K562 (cell line): ENCODE results near the gene BMF. TPM values are rescaled to one million over a fixed set of nuclear protein-coding genes. Genes with fewer than 3 reads are reported as not detected.
A peak's percentile ranks its signal among the peaks of the same experiment; 100 is the strongest.

ENCODE experiments used
- ATAC-seq: fragments of 200-7000 bp; cut with Tn5 transposase; 3 replicates; pipeline ENCODE4 v1.9.1; 2020; ENCODE audit warnings: moderate library complexity
- BruUV-seq: library from RNA; stranded (reverse); fragments of 400-500 nt; replicated peaks from 2 replicates; lab custom pipeline; 2021; lab: Mats Ljungman, UMichigan
- CTCF ChIA-PET: fragments of 300-600 bp; formaldehyde crosslinking; extraction: SDS; loops from one replicate; lab custom pipeline; 2021; ENCODE audit warnings: low intra/inter-chr PET ratio; lab: Yijun Ruan, JAX
- POLR2A ChIA-PET: fragments of 300-600, 350-650 bp; sonication (Branson Sonifier 250); formaldehyde crosslinking; extraction: SDS; loops from one replicate; lab custom pipeline; 2021; ENCODE audit warnings: antibody characterized with exemption, inconsistent platforms; lab: Yijun Ruan, JAX
- DNase-seq, 4 experiments: peaks; one replicate each; pipeline versions ENCODE4 v3.0.0 to v3.0.0-alpha.2; 2011 to 2018; ENCODE audit warnings: low spot score in 3 of 4, mixed read lengths in 3 of 4; ENCODE audit errors: extremely low read depth in 1 of 4
- FAIRE-seq: peaks from 2 replicates; lab custom pipeline; 2011; peaks lifted over from hg19 to GRCh38; lab: Jason Lieb, UNC
- H2AFZ ChIP-seq: 2 replicates; pipeline ENCODE4 v1.6.0; 2011; ENCODE audit warnings: low read depth, low read length, control low read depth, inconsistent platforms
- H3K27ac ChIP-seq: fragments of 200-600 bp; 3 replicates; pipeline ENCODE4 v1.8.0; 2011; ENCODE audit warnings: low read depth, mild to moderate bottlenecking, control low read depth, inconsistent platforms, low read length, moderate library complexity, mixed read lengths; ENCODE audit errors: extremely low read depth
- H3K27me3 ChIP-seq, 2 experiments: fragments of 300-600 bp in 1 of 2; 2 replicates in 1 of 2; 3 replicates in 1 of 2; pipeline versions ENCODE4 v1.6.0 to v1.8.0; 2011; ENCODE audit warnings: inconsistent platforms in 2 of 2, low read length in 2 of 2, mild to moderate bottlenecking in 1 of 2, mixed read lengths in 1 of 2, moderate library complexity in 1 of 2; ENCODE audit not compliant: control insufficient read depth in 2 of 2, insufficient read depth in 2 of 2
- H3K36me3 ChIP-seq: fragments of 300-600 bp; 3 replicates; pipeline ENCODE4 v1.8.0; 2011; ENCODE audit warnings: mild to moderate bottlenecking, low read length, inconsistent platforms; ENCODE audit not compliant: control insufficient read depth, insufficient read depth
- H3K4me1 ChIP-seq, 2 experiments: fragments of 200-600 bp in 1 of 2; replicated peaks in 1 of 2; 2 replicates in 1 of 2; 3 replicates in 1 of 2; pipeline versions ENCODE4 v1.5.1 to v1.8.0; 2011; ENCODE audit warnings: inconsistent platforms in 2 of 2, low read length in 2 of 2, mild to moderate bottlenecking in 1 of 2, mixed read lengths in 1 of 2, moderate library complexity in 1 of 2; ENCODE audit not compliant: control insufficient read depth in 2 of 2, insufficient read depth in 2 of 2
- H3K4me2 ChIP-seq: 2 replicates; pipeline ENCODE4 v1.6.1; 2011; ENCODE audit warnings: low read length, control low read depth, inconsistent platforms, mixed read lengths; ENCODE audit not compliant: insufficient read depth
- H3K4me3 ChIP-seq: fragments of 200-600 bp; sonication (generic), shearing (Covaris generic); 2 replicates; pipeline ENCODE4 v1.5.1; 2016; ENCODE audit warnings: control low read depth, inconsistent platforms
- H3K79me2 ChIP-seq: fragments of 200-600 bp; 3 replicates; pipeline ENCODE4 v1.8.0; 2011; ENCODE audit warnings: low read length, inconsistent platforms; ENCODE audit not compliant: control insufficient read depth, insufficient read depth
- H3K9ac ChIP-seq, 2 experiments: 2 replicates each; pipeline versions ENCODE4 v1.6.0 to v1.6.1; 2011; ENCODE audit warnings: low read depth in 2 of 2, low read length in 2 of 2, control low read depth in 1 of 2, inconsistent platforms in 1 of 2, mild to moderate bottlenecking in 1 of 2, mixed read lengths in 1 of 2; ENCODE audit not compliant: insufficient read depth in 1 of 2
- H3K9me1 ChIP-seq: one replicate; pipeline ENCODE4 v1.6.0; 2011; ENCODE audit warnings: inconsistent platforms, mild to moderate bottlenecking, low read length, moderate library complexity; ENCODE audit not compliant: control insufficient read depth, insufficient read depth
- H3K9me3 ChIP-seq: replicated peaks from 2 replicates; pipeline ENCODE4 v1.5.1; 2011; ENCODE audit warnings: low read depth, low read length, inconsistent platforms; ENCODE audit not compliant: control insufficient read depth, insufficient read depth
- H4K20me1 ChIP-seq: replicated peaks from 2 replicates; pipeline ENCODE4 v1.6.1; 2011; ENCODE audit warnings: low read length, inconsistent platforms, mixed read lengths; ENCODE audit not compliant: control insufficient read depth, insufficient read depth
- BACH1 ChIP-seq: fragments of 200-800 bp; sonication (Bioruptor generic); IDR thresholded peaks from 2 replicates; pipeline ENCODE4 v1.6.1; 2016; ENCODE audit warnings: missing genetic modification characterization, missing compliant biosample characterization
- BRD4 ChIP-seq: fragments of 200-600 bp; sonication (generic); IDR thresholded peaks from 2 replicates; pipeline ENCODE4 v1.6.1; 2017; ENCODE audit warnings: inconsistent platforms
- CBX1 ChIP-seq: sonication (generic); IDR thresholded peaks from 2 replicates; pipeline ENCODE4 v1.6.1; 2016; ENCODE audit warnings: antibody characterized with exemption, low read depth, mild to moderate bottlenecking
- ZNF12 ChIP-seq: sonication (generic); formaldehyde crosslinking; IDR thresholded peaks from 2 replicates; pipeline ENCODE4 v1.4.0; 2020; ENCODE audit warnings: mild to moderate bottlenecking, missing genetic modification reagents
- ZNF408 ChIP-seq: fragments of 250-450 bp; sonication (Bioruptor Pico); IDR thresholded peaks from 2 replicates; pipeline ENCODE4 v1.4.0; 2020; ENCODE audit warnings: low read depth, mild to moderate bottlenecking, moderate library complexity
- WGBS: fragments of 100-300 bp; shearing (Covaris generic); methylation state at CpG from one replicate; pipeline ENCODE4 v1.1.6; 2016; ENCODE audit warnings: low coverage, mixed read lengths; ENCODE audit not compliant: insufficient coverage; ENCODE audit errors: missing lambda C conversion rate; 5-methylcytosine and 5-hydroxymethylcytosine counted together
- in situ Hi-C: fragments of 300-500 bp; cut with MboI; formaldehyde crosslinking; loops from 4 replicates; pipeline ENCODE4 v1.15.0; 2018; ENCODE audit warnings: inconsistent platforms, mixed read lengths
- intact Hi-C: fragments of 100-400 bp; cut with micrococcal nuclease; formaldehyde crosslinking; loops from 2 replicates; pipeline ENCODE4 v1.14.2; 2022
- polyA plus RNA-seq, 8 experiments: library from polyadenylated mRNA; depleted of rRNA in 4 of 8; stranded (reverse) in 5 of 8; unstranded in 3 of 8; fragments of >200 nt; fragmentation: Nextera tagmentation in 2 of 8; fragmentation: Illumina TruSeq in 1 of 8; extraction: Ambion mirVana in 2 of 8; extraction: Trizol in 1 of 8; gene quantifications; 2 replicates each; pipeline versions ENCODE4 v1.2.1 to v1.2.3, GENCODE V29; 2011 to 2014; ENCODE audit warnings: inconsistent platforms in 1 of 8, missing spikeins in 1 of 8
- total RNA-seq, 7 experiments: library from RNA; depleted of rRNA in 6 of 7; stranded (reverse); fragments of >200 nt in 6 of 7; fragmentation: Illumina TruSeq in 2 of 7; extraction: Trizol in 2 of 7; gene quantifications; 2 replicates each; pipeline versions ENCODE4 v1.2.1 to v1.2.3, GENCODE V29; 2011 to 2021; ENCODE audit warnings: low replicate concordance in 1 of 7
- TF ChIP-seq, protein P1 (sequence below): fragments of 200-800 bp; sonication (Bioruptor generic); IDR thresholded peaks from 2 replicates; pipeline ENCODE4 v1.6.1; 2017; ENCODE audit warnings: missing genetic modification characterization, missing compliant biosample characterization
- TF ChIP-seq, protein P2 (sequence below): fragments of 250-450 bp; sonication (Bioruptor Pico); IDR thresholded peaks from 2 replicates; pipeline ENCODE4 v1.5.0; 2020; ENCODE audit warnings: mild to moderate bottlenecking, borderline replicate concordance
- TF ChIP-seq, protein P3 (sequence below): IDR thresholded peaks from 2 replicates; pipeline ENCODE4 v1.6.1; 2011; ENCODE audit not compliant: insufficient read length; ENCODE audit errors: extremely low read depth

The BMF gene
- total and polyA plus RNA-seq, 9 of the 15 experiments (the other 6 are each of a cell fraction or from before 2014, with no cell fraction given), result 0.25 to 0.91 (median 0.59) TPM; not detected in 2

DNA sequence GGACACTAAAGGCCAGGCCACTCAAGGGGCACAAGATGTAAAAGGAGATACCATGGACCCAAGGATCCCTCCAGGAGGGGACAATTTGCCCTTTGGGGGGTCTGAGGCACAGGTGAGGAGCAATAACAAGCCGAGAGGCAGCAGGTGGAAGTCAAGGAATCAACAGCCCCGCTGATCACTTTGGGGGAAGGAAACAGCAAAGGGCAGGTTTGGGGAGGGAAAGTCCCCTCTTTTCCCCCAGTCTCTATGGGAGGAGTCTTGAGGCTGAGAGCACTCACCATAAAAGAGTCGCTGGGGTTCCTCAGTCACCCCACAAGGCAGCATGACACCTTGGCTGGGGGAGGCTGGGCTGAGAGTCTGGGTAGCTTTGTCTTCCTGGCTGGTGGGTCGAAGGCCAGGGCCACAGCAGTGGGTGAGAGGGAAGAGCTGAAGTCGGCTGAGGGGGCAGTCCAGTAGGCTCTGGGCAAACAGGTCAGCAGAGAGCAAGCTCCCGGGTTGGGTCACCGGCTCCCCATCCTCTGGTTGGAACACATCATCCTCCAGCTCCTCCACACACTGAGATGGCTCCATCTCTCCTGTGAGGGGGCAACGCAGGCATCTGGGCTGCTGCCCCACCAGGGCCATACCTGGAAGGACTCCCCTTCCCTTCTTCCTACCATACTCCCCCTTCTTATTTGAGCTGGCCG, 3.0 kb downstream of the BMF start:
- H3K4me3 ChIP-seq, result no peak overlapping the region

More for the DNA sequence above, 3.0 kb downstream of the BMF start:
- no peaks in the 10 kb centered on the region for H4K20me1 ChIP-seq
- BruUV-seq, result no TSS peak
- no peaks in the 10 kb centered on the region for H3K79me2 ChIP-seq
- DNase-seq (no peak), ATAC-seq (no peak), FAIRE-seq (no peak)
- in situ Hi-C loops, result no loop called here
- ChIA-PET POLR2A (interaction anchor here (0.6 to 2.6 kb wide), 9 partner anchors 9 to 266 kb away, joined by 3 to 30 read pairs (median 4); no protein-coding TSS in a partner anchor), CTCF (interaction anchor here (1.9 kb wide), 1 partner anchor 61 kb away, joined by 7 read pairs; no protein-coding TSS in a partner anchor)
- H3K4me1 ChIP-seq, result peaks cover 47 to 57% of the 10 kb centered on the region in 2 experiments
- H2AFZ ChIP-seq, result peak overlapping the region; percentile 94
- no peaks in the 10 kb centered on the region for H3K9me3 ChIP-seq
- H3K27me3 ChIP-seq, result no peaks in the 10 kb centered on the region
- H3K36me3 ChIP-seq, result no peaks in the 10 kb centered on the region
- H3K9ac ChIP-seq, result peak overlapping the region; percentile 43 to 69
- WGBS, result 67% methylated on average over 8 of the region's 9 CpGs
- H3K4me2 ChIP-seq, result peak overlapping the region; percentile 67
- H3K9me1 ChIP-seq, result peaks cover 3% of the 10 kb centered on the region
- peak overlapping the region; percentile 37 for H3K27ac ChIP-seq
- intact Hi-C loops, result loop anchor here (2.0 kb wide), 2 partner anchors 25 to 61 kb away; no protein-coding TSS in a partner anchor
- 0 out of 2 replicates have a peak, but pooled peaks have one; percentile 9 for TF ChIP-seq ZNF12 (CRISPR knock-in tag)
- TF ChIP-seq ZNF408 (CRISPR knock-in tag), result no peak
- TF ChIP-seq CBX1, result no peak
- TF ChIP-seq, protein P1, sequence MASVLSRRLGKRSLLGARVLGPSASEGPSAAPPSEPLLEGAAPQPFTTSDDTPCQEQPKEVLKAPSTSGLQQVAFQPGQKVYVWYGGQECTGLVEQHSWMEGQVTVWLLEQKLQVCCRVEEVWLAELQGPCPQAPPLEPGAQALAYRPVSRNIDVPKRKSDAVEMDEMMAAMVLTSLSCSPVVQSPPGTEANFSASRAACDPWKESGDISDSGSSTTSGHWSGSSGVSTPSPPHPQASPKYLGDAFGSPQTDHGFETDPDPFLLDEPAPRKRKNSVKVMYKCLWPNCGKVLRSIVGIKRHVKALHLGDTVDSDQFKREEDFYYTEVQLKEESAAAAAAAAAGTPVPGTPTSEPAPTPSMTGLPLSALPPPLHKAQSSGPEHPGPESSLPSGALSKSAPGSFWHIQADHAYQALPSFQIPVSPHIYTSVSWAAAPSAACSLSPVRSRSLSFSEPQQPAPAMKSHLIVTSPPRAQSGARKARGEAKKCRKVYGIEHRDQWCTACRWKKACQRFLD (CRISPR knock-in tag), result 0 out of 2 replicates have a peak, but pooled peaks have one; percentile 9
- TF ChIP-seq BRD4, result no peak
- TF ChIP-seq, protein P2, sequence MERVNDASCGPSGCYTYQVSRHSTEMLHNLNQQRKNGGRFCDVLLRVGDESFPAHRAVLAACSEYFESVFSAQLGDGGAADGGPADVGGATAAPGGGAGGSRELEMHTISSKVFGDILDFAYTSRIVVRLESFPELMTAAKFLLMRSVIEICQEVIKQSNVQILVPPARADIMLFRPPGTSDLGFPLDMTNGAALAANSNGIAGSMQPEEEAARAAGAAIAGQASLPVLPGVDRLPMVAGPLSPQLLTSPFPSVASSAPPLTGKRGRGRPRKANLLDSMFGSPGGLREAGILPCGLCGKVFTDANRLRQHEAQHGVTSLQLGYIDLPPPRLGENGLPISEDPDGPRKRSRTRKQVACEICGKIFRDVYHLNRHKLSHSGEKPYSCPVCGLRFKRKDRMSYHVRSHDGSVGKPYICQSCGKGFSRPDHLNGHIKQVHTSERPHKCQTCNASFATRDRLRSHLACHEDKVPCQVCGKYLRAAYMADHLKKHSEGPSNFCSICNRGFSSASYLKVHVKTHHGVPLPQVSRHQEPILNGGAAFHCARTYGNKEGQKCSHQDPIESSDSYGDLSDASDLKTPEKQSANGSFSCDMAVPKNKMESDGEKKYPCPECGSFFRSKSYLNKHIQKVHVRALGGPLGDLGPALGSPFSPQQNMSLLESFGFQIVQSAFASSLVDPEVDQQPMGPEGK (CRISPR knock-in tag), result no peak
- TF ChIP-seq, protein P3, sequence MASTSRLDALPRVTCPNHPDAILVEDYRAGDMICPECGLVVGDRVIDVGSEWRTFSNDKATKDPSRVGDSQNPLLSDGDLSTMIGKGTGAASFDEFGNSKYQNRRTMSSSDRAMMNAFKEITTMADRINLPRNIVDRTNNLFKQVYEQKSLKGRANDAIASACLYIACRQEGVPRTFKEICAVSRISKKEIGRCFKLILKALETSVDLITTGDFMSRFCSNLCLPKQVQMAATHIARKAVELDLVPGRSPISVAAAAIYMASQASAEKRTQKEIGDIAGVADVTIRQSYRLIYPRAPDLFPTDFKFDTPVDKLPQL, result no peak
- TF ChIP-seq BACH1 (tag), result no peak
